Subcutaneous abdominal adipose tissue (tissue), 5 donors: ENCODE data around the gene TFCP2L1.

Experiments used
- H3K27ac ChIP-seq: one replicate; pipeline ENCODE4 v1.7.0; 2013; ENCODE audit warnings: low read depth, mild to moderate bottlenecking, inconsistent platforms, low read length, moderate library complexity
- H3K27me3 ChIP-seq, 5 donors: one replicate each; pipeline ENCODE4 v1.7.0; 2013; ENCODE audit warnings: low read length in 5 of 5, inconsistent platforms in 1 of 5; ENCODE audit not compliant: control insufficient read depth in 5 of 5, insufficient read depth in 4 of 5
- H3K36me3 ChIP-seq, 5 donors: one replicate each; pipeline ENCODE4 v1.7.0; 2013; ENCODE audit warnings: low read length in 5 of 5; ENCODE audit not compliant: control insufficient read depth in 5 of 5, insufficient read depth in 5 of 5
- H3K4me1 ChIP-seq, 5 donors: one replicate each; pipeline ENCODE4 v1.7.0; 2013; ENCODE audit warnings: low read length in 5 of 5, mild to moderate bottlenecking in 3 of 5, moderate library complexity in 1 of 5; ENCODE audit not compliant: control insufficient read depth in 5 of 5, insufficient read depth in 5 of 5
- H3K4me3 ChIP-seq, 5 donors: one replicate each; pipeline ENCODE4 v1.7.0; 2013; ENCODE audit warnings: low read length in 5 of 5, low read depth in 1 of 5
- H3K9ac ChIP-seq, 5 donors: one replicate each; pipeline ENCODE4 v1.7.0; 2013; ENCODE audit warnings: low read length in 5 of 5, mild to moderate bottlenecking in 4 of 5, moderate library complexity in 3 of 5
- H3K9me3 ChIP-seq, 5 donors: one replicate each; pipeline ENCODE4 v1.7.0; 2013; ENCODE audit warnings: low read length in 5 of 5; ENCODE audit not compliant: control insufficient read depth in 5 of 5
- donor health status: healthy.
- donor health status: healthy.
- donor health status: healthy.
- donor health status: healthy.
- donor health status: healthy.

Gene TFCP2L1

GRCh38 chr2:121193185-121193584 is 91.8 kb downstream of the TFCP2L1 start:
- H3K36me3 ChIP-seq = no peaks in the 10 kb centered on the region
- peaks cover 0 to 18% (median 13%) of the 10 kb centered on the region in 5 donors for H3K4me1 ChIP-seq
- H3K27ac ChIP-seq = no peak overlapping the region
- no peaks in the 10 kb centered on the region for H3K9me3 ChIP-seq
- H3K9ac ChIP-seq = no peak overlapping the region
- H3K4me3 ChIP-seq = no peak overlapping the region
- H3K27me3 ChIP-seq = peaks cover 0 to 2% (median 0%) of the 10 kb centered on the region in 5 donors

GRCh38 chr2:121192576-121192975 is 92.4 kb downstream of the TFCP2L1 start:
- Histone ChIP-seq H3K9me3 (no peaks in the 10 kb centered on the region), H3K36me3 (no peaks in the 10 kb centered on the region), H3K4me1 (peaks cover 0 to 14% (median 8%) of the 10 kb centered on the region in 5 donors)

GRCh38 chr2:121191191-121192170 is 93.5 kb downstream of the TFCP2L1 start:
- Histone ChIP-seq H3K4me1 (peaks cover 0 to 7% (median 6%) of the 10 kb centered on the region in 5 donors), H3K9me3 (no peaks in the 10 kb centered on the region), H3K27me3 (peaks cover 0 to 2% (median 0%) of the 10 kb centered on the region in 5 donors), H3K4me3 (no peak overlapping the region), H3K9ac (no peak overlapping the region), H3K36me3 (no peaks in the 10 kb centered on the region), H3K27ac (no peak overlapping the region)

More at GRCh38 chr2:121192576-121192975, 92.4 kb downstream of the TFCP2L1 start:
- H3K4me3 ChIP-seq = no peak overlapping the region
- H3K27me3 ChIP-seq = peaks cover 0 to 2% (median 0%) of the 10 kb centered on the region in 5 donors
- H3K9ac ChIP-seq = no peak overlapping the region
- no peak overlapping the region for H3K27ac ChIP-seq

- Histone ChIP-seq H3K27ac (no peak overlapping the region), H3K27me3 (no peaks in the 10 kb centered on the region)
Observed at GRCh38 chr2:121189661-121190381, 95.2 kb downstream of the TFCP2L1 start.

GRCh38 chr2:121189011-121189410 is 96.0 kb downstream of the TFCP2L1 start:
- no peak overlapping the region for H3K9ac ChIP-seq
- peaks cover 0 to 7% (median 6%) of the 10 kb centered on the region in 5 donors for H3K4me1 ChIP-seq
- H3K27ac ChIP-seq = no peak overlapping the region
- H3K4me3 ChIP-seq = no peak overlapping the region
- no peaks in the 10 kb centered on the region for H3K36me3 ChIP-seq
- no peaks in the 10 kb centered on the region for H3K9me3 ChIP-seq
- no peaks in the 10 kb centered on the region for H3K27me3 ChIP-seq

More at GRCh38 chr2:121189661-121190381, 95.2 kb downstream of the TFCP2L1 start:
- H3K36me3 ChIP-seq = no peaks in the 10 kb centered on the region
- H3K9me3 ChIP-seq = no peaks in the 10 kb centered on the region
- H3K4me1 ChIP-seq = peaks cover 0 to 7% (median 6%) of the 10 kb centered on the region in 5 donors
- no peak overlapping the region for H3K9ac ChIP-seq
- H3K4me3 ChIP-seq = no peak overlapping the region

GRCh38 chr2:121187982-121188411 is 97.0 kb downstream of the TFCP2L1 start:
- Histone ChIP-seq H3K9me3 (no peaks in the 10 kb centered on the region), H3K4me3 (no peak overlapping the region), H3K36me3 (no peaks in the 10 kb centered on the region), H3K9ac (no peak overlapping the region), H3K27ac (no peak overlapping the region), H3K4me1 (peaks cover 0 to 7% (median 6%) of the 10 kb centered on the region in 5 donors), H3K27me3 (no peaks in the 10 kb centered on the region)

- Histone ChIP-seq H3K27ac (no peak overlapping the region), H3K4me1 (peaks cover 0 to 7% (median 6%) of the 10 kb centered on the region in 5 donors), H3K9me3 (no peaks in the 10 kb centered on the region), H3K27me3 (no peaks in the 10 kb centered on the region), H3K9ac (no peak overlapping the region), H3K36me3 (no peaks in the 10 kb centered on the region), H3K4me3 (no peak overlapping the region)
Observed at GRCh38 chr2:121187351-121187981, 97.5 kb downstream of the TFCP2L1 start.

- Histone ChIP-seq H3K27ac (no peak overlapping the region), H3K36me3 (no peaks in the 10 kb centered on the region), H3K4me3 (no peak overlapping the region), H3K27me3 (no peaks in the 10 kb centered on the region), H3K9ac (no peak overlapping the region), H3K9me3 (no peaks in the 10 kb centered on the region), H3K4me1 (peaks cover 0 to 7% (median 6%) of the 10 kb centered on the region in 5 donors)
Observed at GRCh38 chr2:121186261-121186660, 98.7 kb downstream of the TFCP2L1 start.

GRCh38 chr2:121185571-121186074 is 99.4 kb downstream of the TFCP2L1 start:
- H3K36me3 ChIP-seq = no peaks in the 10 kb centered on the region
- H3K4me3 ChIP-seq = no peak overlapping the region
- H3K4me1 ChIP-seq = peaks cover 0 to 7% (median 6%) of the 10 kb centered on the region in 5 donors
- no peaks in the 10 kb centered on the region for H3K27me3 ChIP-seq
- no peak overlapping the region for H3K9ac ChIP-seq
- no peak overlapping the region for H3K27ac ChIP-seq
- H3K9me3 ChIP-seq = no peaks in the 10 kb centered on the region
